Sigmoid colon (tissue), 4 donors: ENCODE measurements around the gene UNC119.

ENCODE experiments used
- EP300 ChIP-seq, 4 donors: sonication (generic); formaldehyde crosslinking; IDR thresholded peaks; one replicate each; pipeline ENCODE4 v1.6.1; 2017; ENCODE audit warnings: antibody characterized with exemption in 4 of 4
- POLR2A ChIP-seq, 2 donors: fragments of 450-650 bp; IDR thresholded peaks; one replicate each; pipeline ENCODE4 v1.6.1; 2016; ENCODE audit warnings: antibody characterized with exemption in 2 of 2, mild to moderate bottlenecking in 2 of 2, moderate library complexity in 2 of 2
- POLR2AphosphoS5 ChIP-seq, 4 donors: sonication (generic); formaldehyde crosslinking; IDR thresholded peaks; one replicate each; pipeline ENCODE4 v1.6.1; 2017; ENCODE audit warnings: antibody characterized with exemption in 4 of 4
- TF ChIP-seq, protein P1 (sequence below), 4 experiments: fragments of 450-650 bp in 3 of 4; fragments of 200-600 bp in 1 of 4; IDR thresholded peaks; one replicate each; pipeline ENCODE4 v1.5.1; 2016 to 2019; ENCODE audit warnings: antibody characterized with exemption in 4 of 4, mild to moderate bottlenecking in 3 of 4, moderate library complexity in 2 of 4

- TF ChIP-seq POLR2A (IDR thresholded peaks at IDR 0.05) = no peak
- TF ChIP-seq, protein P1, sequence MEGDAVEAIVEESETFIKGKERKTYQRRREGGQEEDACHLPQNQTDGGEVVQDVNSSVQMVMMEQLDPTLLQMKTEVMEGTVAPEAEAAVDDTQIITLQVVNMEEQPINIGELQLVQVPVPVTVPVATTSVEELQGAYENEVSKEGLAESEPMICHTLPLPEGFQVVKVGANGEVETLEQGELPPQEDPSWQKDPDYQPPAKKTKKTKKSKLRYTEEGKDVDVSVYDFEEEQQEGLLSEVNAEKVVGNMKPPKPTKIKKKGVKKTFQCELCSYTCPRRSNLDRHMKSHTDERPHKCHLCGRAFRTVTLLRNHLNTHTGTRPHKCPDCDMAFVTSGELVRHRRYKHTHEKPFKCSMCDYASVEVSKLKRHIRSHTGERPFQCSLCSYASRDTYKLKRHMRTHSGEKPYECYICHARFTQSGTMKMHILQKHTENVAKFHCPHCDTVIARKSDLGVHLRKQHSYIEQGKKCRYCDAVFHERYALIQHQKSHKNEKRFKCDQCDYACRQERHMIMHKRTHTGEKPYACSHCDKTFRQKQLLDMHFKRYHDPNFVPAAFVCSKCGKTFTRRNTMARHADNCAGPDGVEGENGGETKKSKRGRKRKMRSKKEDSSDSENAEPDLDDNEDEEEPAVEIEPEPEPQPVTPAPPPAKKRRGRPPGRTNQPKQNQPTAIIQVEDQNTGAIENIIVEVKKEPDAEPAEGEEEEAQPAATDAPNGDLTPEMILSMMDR (IDR thresholded peaks at IDR 0.05) = no peak
- no peak for TF ChIP-seq POLR2AphosphoS5 (IDR thresholded peaks at IDR 0.05)
- no peak for TF ChIP-seq EP300 (IDR thresholded peaks at IDR 0.05)
Measured at GRCh38 chr17:28506763-28507487, 45.5 kb downstream of the UNC119 start.
